ENCODE results near the gene NKX6-2.
"Not testable (repeated sequence)": the region's sequence is repeated elsewhere in the genome, so short reads cannot be mapped to it uniquely, and the experiment has no call there.

Gene NKX6-2

DNA sequence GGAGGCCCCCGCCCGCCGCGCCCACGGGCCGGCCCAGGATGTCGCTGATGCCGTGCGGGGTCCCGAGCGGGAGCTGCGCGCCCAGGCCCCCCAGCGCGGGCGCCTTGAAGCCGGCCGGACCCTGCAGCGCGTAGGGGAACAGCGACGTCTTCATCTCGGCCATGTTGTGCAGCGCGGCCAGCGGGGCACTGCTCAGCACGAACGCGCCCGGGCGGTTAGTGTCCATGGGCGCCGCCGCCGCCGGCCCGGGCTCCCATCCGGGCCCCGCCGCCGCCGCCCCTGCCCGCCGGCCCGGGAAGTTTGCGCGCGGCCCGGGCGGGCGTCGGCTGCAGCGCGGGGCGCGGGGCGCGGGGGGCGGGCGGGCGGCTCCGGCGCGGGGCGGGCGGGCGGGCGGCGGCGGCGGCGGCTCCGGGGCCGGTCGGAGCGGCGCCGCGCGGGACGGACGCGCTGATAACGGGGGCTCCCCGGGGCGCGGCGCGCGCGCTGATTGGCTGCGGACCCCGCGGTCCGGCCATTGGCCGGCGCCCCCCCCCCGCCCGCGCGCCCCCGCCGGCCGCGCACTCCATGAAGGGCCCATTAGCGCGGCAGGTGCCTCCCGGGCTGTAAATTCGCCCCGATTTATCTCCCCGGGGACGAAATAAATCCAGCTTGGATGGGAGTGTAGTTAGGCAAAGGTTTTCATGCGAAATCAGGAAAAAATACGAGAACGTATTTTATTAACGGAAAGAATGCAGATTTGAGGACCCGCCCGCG is at the start of gene NKX6-2:
NKX6-2 (minus strand) TSS at position 425 of the 753 bp plus-strand sequence; CDS start at position 226, 199 bp downstream.
- FAIRE-seq (no peak), DNase-seq (ENCODE audit: low spot score) (no peak)

- no peak for FAIRE-seq
- no peak for DNase-seq (ENCODE audit: low spot score)
These were observed 49.2 kb upstream of the NKX6-2 start for GRCh38 chr10:132834891-132835847.

- no peak for DNase-seq (ENCODE audit: low spot score)
- FAIRE-seq = no peak
These were observed 48.4 kb upstream of the NKX6-2 start for GRCh38 chr10:132834311-132834761.

DNA sequence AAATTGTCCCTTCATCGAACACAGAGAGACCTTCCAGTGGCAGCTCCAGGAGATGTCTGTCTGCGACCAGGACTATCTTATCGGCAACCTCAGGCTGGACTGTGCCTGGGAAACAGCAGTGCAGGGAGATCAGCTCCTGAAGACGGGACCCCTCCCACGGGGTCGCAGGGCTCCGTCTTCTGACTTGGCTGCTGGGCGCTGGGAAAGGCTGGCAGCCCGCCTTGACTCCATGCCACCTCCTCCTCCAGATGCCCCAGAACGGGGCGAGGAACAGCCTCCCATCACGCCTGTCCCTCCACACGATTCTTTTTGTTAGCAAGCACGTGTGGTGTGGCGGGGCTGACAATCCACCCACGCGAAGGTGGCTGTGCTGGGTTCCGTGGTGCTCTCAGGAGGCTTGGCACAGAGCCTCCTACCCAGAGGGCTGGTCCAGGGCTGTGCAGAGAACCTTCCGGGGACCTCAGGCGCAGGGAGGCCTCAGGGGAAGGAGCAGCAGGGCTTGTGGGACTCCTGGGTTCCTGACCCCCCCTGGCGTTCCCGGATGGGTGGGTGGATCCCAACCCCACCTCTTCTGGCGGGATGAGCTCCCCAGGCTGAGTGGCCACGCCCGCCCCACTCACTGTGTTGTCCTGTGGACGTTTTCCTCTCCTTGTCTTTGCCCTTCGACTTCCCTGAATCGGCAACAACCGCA is 47.6 kb upstream of the NKX6-2 start:
- FAIRE-seq = no peak

GRCh38 chr10:132832186-132832969 is 46.4 kb upstream of the NKX6-2 start:
- DNase-seq (ENCODE audit: low spot score) = no peak
- no peak for FAIRE-seq

More for the DNA sequence above, 47.6 kb upstream of the NKX6-2 start:
- DNase-seq (ENCODE audit: low spot score) = no peak

DNA sequence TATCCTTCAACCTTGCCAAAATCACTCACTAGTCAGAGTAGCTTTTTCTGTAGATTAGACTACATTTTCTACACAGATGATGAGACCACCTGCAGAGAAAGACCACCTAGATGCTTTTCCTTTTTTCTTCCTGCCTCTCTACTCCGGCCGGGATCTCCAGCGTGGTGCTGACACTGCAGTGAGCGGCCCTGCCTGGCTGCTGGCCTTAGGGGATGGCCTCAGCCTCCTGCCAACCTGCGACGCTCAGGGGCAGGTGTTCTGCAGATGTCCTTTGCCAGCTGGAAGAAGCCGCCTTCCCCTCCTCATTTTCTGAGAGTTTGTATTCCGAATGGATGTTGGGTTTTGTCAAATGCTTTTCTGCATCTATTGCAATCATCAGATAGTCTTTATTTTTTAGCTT is 43.5 kb upstream of the NKX6-2 start:
- no peak for DNase-seq (ENCODE audit: low spot score)
- no peak for FAIRE-seq

- DNase-seq (ENCODE audit: low spot score) = no peak
These were observed 42.7 kb upstream of the NKX6-2 start for GRCh38 chr10:132828681-132829080.

DNA sequence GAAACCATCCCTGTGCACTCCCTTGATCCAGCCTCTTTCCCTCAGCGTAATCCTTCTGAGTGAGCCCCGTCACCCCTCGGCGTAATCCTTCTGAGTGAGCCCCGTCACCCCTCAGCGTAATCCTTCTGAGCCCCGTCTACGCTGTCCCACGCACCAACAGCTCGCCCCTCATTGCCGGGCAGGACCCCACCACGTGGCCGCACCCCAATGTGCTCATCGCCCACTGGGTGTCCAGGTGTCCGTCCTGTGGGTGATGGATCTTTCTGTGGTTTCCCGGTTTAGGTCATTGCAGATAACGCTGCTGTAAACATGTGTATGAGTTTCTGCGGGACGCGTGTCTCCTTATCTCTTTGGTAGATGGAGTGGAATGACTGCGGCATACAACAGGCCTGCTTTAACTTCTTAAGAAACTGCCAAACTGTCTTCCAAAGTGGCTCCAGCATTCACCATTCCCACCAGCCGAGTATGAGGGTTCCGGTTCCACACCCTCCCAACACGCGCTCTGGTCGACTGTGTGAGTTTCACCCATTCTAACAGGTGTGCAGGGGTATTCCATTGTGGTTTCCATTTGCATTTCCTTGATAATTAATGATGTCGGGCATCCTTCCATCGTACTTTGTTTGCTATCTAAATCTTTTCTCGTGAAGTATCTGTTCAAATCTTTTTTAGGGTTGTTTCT is 42.1 kb upstream of the NKX6-2 start:
- no peak for FAIRE-seq
- no peak for DNase-seq (ENCODE audit: low spot score)

More at GRCh38 chr10:132828681-132829080, 42.7 kb upstream of the NKX6-2 start:
- FAIRE-seq = no peak

DNA sequence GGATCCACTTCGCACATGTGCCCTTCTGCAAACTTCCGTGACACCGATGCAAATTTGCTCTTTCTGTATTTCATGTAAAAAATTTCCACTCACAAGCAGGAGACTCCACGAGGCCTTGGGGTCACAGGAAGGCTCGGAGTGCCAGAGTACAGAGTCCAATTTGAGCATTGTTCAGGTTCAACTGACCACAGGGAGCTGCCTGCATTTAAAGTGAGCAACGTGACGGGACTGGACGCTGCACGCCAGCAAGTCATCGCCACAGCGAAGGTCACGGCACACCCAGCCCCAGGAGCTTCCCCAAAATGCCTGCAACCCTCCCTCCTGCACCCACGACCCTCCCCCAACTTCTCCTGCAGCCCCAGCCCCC is 41.5 kb upstream of the NKX6-2 start:
- FAIRE-seq (no peak), DNase-seq (ENCODE audit: low spot score) (no peak)

DNA sequence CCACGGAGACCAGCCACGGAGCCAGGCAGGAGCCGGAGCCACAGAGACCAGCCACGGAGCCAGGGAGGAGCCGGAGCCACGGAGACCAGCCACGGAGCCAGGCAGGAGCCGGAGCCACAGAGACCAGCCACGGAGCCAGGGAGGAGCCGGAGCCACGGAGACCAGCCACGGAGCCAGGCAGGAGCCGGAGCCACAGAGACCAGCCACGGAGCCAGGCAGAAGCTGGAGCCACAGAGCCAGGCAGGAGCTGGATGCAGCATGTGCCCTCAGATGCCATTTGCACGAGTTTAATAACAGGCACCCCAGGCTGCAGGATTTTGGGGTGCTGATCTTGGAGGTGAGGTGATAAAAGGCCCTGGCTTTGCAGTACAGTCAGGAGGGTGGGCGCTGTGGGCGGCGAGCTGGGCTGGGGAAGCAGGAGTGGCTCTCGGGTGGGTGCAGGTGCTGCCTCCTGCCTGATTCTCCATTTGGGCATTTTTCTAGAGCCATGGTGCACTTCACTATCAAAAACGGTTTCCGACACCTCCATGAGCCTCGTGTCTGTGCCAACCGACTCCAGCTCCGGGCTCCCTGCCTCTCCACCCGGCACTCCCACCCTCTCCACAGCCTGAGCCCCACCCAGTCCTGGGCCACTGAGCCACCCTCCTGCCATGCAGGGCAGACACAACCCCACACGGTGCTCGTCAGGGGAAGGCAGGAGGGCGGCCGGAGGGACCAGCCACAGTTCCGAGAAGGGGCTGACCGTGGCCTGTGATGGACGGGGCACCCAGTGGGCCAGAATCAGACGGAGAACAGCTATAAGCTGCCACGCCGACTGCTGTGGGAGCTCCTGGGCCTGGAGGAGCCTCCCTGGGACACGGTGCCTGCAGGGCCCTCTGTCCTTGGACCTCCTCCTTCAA is 40.8 kb upstream of the NKX6-2 start:
- FAIRE-seq = no peak
- no peak for DNase-seq (ENCODE audit: low spot score)

GRCh38 chr10:132825783-132826523 is 40.0 kb upstream of the NKX6-2 start:
- FAIRE-seq; DNase-seq (ENCODE audit: low spot score): not testable (repeated sequence)

DNA sequence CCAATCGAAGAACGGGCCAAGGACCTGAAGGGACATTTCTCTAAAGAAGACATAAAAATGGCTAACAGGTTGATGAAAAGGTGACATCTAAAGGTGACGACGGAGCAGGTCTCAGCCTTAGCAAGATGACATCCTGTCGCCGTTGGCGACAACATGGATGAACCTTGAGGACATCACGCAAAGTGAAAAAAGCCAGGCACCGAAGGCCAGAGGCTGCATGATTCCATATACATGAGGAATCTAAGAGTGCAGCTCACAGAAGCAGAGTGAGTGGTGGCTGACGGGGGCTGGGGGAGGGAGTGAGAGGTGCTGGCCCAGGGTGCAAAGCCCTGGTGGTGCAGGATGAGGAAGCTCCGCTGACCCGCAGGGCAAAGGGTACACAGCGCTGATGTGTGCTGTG is 34.1 kb upstream of the NKX6-2 start:
- DNase-seq (ENCODE audit: low spot score) (no peak), FAIRE-seq (no peak)

- no peak for FAIRE-seq
- DNase-seq (ENCODE audit: low spot score) = no peak
These were observed 31.8 kb upstream of the NKX6-2 start for GRCh38 chr10:132817701-132818211.

DNA sequence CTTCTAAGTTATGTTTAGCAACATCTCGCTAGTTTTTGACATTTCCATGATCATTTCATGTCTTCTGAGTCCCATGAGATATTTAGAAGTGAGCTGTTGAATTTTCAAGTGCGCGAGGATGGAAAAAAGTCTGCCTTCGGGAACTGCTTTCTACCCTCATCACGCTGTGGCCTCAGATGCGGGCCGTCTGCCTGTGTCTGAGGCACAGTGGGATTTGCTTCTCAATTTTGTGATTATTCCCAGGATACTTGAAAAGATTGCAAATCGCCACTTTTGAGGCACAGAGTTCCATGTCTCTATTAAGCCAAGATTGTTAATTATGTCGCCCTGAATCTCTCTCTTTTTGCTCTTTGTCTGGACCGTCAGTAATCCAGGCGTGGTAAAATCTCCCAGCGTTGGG is 30.8 kb upstream of the NKX6-2 start:
- no peak for FAIRE-seq

GRCh38 chr10:132815168-132815857 is 29.4 kb upstream of the NKX6-2 start:
- DNase-seq (ENCODE audit: low spot score) = no peak
- no peak for FAIRE-seq

More for the DNA sequence above, 30.8 kb upstream of the NKX6-2 start:
- DNase-seq (ENCODE audit: low spot score) = no peak

DNA sequence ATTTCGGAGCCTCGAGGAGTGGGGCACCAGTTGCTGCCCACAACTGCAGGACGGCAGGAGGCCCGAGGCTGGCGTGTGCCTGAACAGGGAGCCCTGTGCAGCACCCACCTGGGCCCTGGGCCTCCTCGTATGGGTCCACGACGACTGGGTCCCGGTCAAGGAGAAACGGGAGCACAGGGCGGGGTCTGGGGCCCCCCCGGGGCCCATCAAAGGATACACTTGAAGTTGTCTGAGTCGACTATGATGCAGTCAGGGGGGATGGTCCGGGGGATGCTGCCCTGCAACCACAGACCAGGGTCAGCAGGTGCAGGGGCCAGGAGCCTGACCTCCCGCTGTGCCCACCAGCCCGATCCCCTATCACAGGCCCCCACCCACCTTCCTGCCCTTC is 28.5 kb upstream of the NKX6-2 start:
- FAIRE-seq = no peak
- no peak for DNase-seq (ENCODE audit: low spot score)

DNA sequence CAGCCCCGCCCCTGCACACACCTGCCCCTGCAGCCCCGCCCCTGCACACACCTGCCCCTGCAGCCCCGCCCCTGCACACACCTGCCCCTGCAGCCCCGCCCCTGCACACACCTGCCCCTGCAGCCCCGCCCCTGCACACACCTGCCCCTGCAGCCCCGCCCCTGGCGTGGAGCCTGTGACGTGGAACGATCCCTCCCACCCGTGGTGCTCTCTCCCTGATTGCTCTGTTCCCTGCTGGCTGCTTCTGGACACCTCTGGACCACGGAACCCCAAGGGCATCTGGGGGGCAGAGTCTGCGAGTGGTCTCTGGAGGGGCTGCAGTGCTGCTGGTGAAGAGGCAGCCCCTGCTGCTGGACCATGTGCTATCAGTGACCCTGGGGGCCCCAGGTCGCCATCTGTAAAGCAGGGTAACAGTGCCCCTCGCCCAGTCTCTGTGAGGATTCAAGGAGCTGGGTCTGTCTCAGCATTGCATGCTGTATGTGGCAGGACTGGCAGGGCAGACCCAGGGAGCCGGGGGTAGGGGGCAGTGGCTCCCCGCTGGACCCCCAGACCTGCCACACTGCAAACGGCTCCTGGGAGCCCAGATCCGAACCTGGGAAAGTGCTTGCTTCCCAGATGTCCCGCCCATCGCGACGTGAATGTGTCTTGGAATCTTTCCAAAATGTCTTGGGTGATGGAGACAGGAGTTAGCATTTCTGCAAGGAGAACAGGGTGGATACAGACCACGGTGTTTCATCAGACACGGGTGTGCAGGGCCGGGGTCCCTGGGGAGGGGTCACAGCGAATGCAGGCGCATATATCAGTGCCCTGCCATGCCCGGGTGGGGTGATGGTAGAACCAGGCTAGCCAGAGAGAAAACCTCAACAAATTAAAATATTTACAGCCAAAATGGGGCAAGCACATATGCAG is 27.9 kb upstream of the NKX6-2 start:
- FAIRE-seq (no peak), DNase-seq (ENCODE audit: low spot score) (no peak)
